ENCODE measurements around the gene VENTX. TPM values are rescaled to one million over a fixed set of nuclear protein-coding genes. Genes with fewer than 3 reads are reported as not detected.

Gene VENTX
- total RNA-seq, 1 donor from 2014 or later = not detected

DNA sequence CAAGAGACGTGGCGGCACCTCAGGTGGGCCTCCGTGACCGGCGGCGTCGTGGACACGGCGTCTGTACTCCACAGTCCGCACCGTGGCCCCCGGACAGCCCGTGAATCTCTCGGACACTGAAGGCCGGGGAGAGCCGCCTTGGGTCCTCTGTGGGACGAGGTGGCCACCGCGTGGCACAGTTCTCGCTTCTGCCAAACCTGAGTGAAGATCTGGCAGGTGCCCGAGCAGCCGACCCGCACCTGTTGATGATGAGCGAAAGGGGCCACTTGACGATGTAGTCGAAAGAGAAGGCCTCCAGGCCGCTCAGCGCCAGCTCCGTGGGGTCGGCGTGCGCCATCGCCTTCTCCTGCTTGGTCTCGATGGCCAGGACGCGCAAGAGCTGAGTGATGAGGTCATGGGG, 47.6 kb downstream of the VENTX start:
- no peak for DNase-seq (ENCODE audit: low spot score)

DNA sequence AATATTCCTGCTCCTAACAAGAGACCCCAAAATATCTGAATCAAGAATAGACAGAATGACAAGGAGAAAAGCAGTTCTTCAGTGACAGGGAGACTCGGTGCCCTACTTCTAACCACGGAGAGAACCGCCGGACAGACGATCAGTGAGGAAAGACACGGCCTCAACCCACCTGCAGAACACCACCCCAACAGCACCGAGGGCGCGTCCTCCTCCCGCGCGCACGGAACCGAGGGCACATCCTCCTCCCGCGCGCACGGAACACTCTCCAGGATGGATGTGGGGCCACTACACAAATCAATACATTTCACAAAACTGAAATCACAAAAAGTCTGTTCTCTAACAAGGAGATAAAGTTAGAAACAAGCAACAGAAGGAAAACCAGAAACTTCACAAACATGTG, 48.7 kb downstream of the VENTX start:
- no peak for DNase-seq (ENCODE audit: low spot score)

DNA sequence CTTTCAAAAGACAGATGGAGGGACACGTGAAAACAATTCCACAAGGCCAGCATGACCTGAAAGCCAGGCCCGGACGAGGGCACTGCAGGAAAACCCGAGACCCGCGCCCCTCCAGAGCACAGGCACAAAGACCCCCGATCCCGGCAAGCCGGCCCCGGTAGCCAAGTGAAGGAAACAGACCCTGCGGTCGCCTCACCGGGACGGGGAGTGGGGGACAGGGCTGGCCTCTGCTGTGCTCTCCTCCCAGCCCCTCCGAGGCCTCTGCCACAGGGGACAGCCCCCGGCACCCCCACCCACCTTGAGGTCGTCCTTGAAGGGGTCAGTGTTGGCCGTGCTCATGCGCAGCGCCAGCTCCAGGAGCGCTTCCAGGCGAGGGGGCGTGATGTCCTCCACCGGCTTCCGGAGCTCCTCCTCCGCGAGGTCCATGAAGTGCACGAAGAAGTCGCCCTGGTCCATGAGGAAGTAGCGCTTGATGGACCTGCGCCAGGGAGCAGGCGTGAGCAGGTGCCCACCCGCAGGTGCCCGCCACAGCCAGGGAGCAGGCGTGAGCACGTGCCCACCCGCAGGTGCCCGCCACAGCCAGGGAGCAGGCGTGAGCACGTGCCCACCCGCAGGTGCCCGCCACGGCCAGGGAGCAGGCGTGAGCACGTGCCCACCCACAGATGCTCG, 50.3 kb downstream of the VENTX start:
- no peak for DNase-seq (ENCODE audit: low spot score)

DNA sequence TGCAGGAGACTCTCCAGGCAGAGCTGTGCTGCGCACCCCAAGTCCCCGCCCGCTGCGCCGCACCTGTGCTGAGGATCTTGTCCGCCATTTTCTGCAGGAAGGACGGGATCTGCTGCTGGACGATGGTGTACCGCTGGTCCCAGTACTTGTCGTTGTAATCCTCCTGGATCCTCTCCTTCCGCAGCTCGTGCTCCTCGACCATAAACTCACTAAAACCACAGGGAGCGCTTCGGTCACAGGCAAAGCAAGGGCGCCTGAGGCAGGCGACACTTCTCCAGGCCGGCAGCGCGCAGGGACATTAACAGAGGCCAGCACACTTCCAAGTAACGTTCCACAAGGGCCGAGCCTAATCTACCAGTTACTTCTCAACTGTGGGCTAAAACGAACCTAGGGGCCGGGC, 52.1 kb downstream of the VENTX start:
- no peak for DNase-seq (ENCODE audit: low spot score)

Other genes starting within 250 kb of the VENTX start
- gene ADGRA1, start 149.9 kb upstream of the VENTX start, total RNA-seq (ENCODE audit: insufficient read depth, low replicate concordance) = not detected
- 4.8 TPM for gene KNDC1, start 77.6 kb upstream of the VENTX start, total RNA-seq (ENCODE audit: insufficient read depth, low replicate concordance)
- gene UTF1, start 7.6 kb upstream of the VENTX start, total RNA-seq (ENCODE audit: insufficient read depth, low replicate concordance) = not detected
- gene ADAM8, start 39.0 kb downstream of the VENTX start, total RNA-seq (ENCODE audit: insufficient read depth, low replicate concordance) = 6.3 TPM
- gene TUBGCP2, start 71.0 kb downstream of the VENTX start, total RNA-seq (ENCODE audit: insufficient read depth, low replicate concordance) = 34.2 TPM
- 41.9 TPM for gene ZNF511, start 71.1 kb downstream of the VENTX start, total RNA-seq (ENCODE audit: insufficient read depth, low replicate concordance)
- not detected for gene CALY, start 99.0 kb downstream of the VENTX start, total RNA-seq (ENCODE audit: insufficient read depth, low replicate concordance)
- gene PRAP1, start 109.5 kb downstream of the VENTX start, total RNA-seq (ENCODE audit: insufficient read depth, low replicate concordance) = not detected
- gene FUOM, start 120.2 kb downstream of the VENTX start, total RNA-seq (ENCODE audit: insufficient read depth, low replicate concordance) = 3.4 TPM
- 28.2 TPM for gene ECHS1, start 135.5 kb downstream of the VENTX start, total RNA-seq (ENCODE audit: insufficient read depth, low replicate concordance)
- gene PAOX, start 141.4 kb downstream of the VENTX start, total RNA-seq (ENCODE audit: insufficient read depth, low replicate concordance) = 6.3 TPM
- gene MTG1, start 156.3 kb downstream of the VENTX start, total RNA-seq (ENCODE audit: insufficient read depth, low replicate concordance) = 40.4 TPM
- gene SPRN, start 186.8 kb downstream of the VENTX start, total RNA-seq (ENCODE audit: insufficient read depth, low replicate concordance) = 0.96 TPM
- 2.9 TPM for gene SCART1, start 216.1 kb downstream of the VENTX start, total RNA-seq (ENCODE audit: insufficient read depth, low replicate concordance)

Data from umbilical cord (tissue), 2 donors.